ENCODE data around the gene PDZRN4.

DNA sequence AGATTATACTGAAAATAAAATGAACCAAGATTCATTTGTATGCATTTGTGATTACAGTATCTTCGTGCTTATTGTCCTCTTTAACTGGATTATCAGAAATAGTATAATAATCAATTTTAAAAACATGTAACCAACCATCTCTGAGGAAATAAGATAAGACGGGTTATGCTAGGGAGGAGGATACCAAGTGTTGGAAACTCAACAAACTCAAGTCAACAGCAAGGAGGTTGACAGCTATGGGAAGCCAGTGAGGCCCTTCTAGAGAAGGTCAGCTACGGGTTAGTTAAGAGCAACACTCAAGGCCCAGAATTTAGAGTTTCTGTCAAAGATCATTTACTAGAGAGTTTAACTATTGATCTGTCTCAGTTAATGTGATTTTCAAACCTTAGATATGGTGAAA lies 137.2 kb downstream of the PDZRN4 start:
- TF ChIP-seq, protein P1, sequence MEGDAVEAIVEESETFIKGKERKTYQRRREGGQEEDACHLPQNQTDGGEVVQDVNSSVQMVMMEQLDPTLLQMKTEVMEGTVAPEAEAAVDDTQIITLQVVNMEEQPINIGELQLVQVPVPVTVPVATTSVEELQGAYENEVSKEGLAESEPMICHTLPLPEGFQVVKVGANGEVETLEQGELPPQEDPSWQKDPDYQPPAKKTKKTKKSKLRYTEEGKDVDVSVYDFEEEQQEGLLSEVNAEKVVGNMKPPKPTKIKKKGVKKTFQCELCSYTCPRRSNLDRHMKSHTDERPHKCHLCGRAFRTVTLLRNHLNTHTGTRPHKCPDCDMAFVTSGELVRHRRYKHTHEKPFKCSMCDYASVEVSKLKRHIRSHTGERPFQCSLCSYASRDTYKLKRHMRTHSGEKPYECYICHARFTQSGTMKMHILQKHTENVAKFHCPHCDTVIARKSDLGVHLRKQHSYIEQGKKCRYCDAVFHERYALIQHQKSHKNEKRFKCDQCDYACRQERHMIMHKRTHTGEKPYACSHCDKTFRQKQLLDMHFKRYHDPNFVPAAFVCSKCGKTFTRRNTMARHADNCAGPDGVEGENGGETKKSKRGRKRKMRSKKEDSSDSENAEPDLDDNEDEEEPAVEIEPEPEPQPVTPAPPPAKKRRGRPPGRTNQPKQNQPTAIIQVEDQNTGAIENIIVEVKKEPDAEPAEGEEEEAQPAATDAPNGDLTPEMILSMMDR (IDR thresholded peaks at IDR 0.05; ENCODE audit: extremely low read depth in 1 of 2, insufficient read depth in 1 of 2, low read depth in 1 of 2, low read length in 2 of 2) = no peak
- TF ChIP-seq POLR2A (IDR thresholded peaks at IDR 0.05; ENCODE audit: low read depth, low read length) (no peak), JUN (IDR thresholded peaks at IDR 0.05; ENCODE audit: borderline replicate concordance, insufficient read depth, insufficient read length, low read depth) (no peak), EZH2 (IDR thresholded peaks at IDR 0.05; ENCODE audit: borderline replicate concordance, low read depth, low read length, severe bottlenecking) (no peak), POLR2AphosphoS5 (IDR thresholded peaks at IDR 0.05; ENCODE audit: insufficient read depth, low read depth, low read length) (no peak)
